MM.1S (cell line): ENCODE results near the gene HEATR3.

Experiments used
- CTCF ChIP-seq: fragments of 300-600 bp; sonication (generic); IDR thresholded peaks from 2 replicates; pipeline ENCODE4 v1.5.1; 2016; ENCODE audit warnings: antibody characterized with exemption, low read length, mixed read lengths
- EZH2 ChIP-seq: fragments of 300-600 bp; sonication (generic); optimal IDR thresholded peaks from 2 replicates; pipeline ENCODE3; 2017; ENCODE audit warnings: low read depth, mild to moderate bottlenecking, antibody characterized with exemption, low read length, mixed read lengths
- EZH2phosphoT487 ChIP-seq: fragments of 300-600 bp; sonication (generic); IDR thresholded peaks from 2 replicates; pipeline ENCODE4 v1.6.1; 2018; ENCODE audit warnings: antibody characterized with exemption, low read length

- TF ChIP-seq CTCF (no peak), EZH2 (no peak), EZH2phosphoT487 (no peak)
Measured at GRCh38 chr16:50040710-50041109, 25.1 kb upstream of the HEATR3 start.
